Urinary bladder (tissue), 4 donors: ENCODE measurements around the gene NUDT5. TPM values are rescaled to one million over a fixed set of nuclear protein-coding genes. Genes with fewer than 3 reads are reported as not detected.
"Not testable (repeated sequence)": the region's sequence is repeated elsewhere in the genome, so short reads cannot be mapped to it uniquely, and the experiment has no call there.

Experiments used
- DNase-seq: peaks from one replicate; pipeline ENCODE4 v3.0.0-alpha.2; 2015; ENCODE audit errors: extremely low spot score
- H3K27ac ChIP-seq: one replicate; pipeline ENCODE4 v1.5.1; 2013; ENCODE audit warnings: low read depth, mild to moderate bottlenecking, moderate library complexity
- H3K36me3 ChIP-seq: one replicate; pipeline ENCODE4 v1.6.1; 2013; ENCODE audit warnings: mild to moderate bottlenecking, moderate library complexity; ENCODE audit not compliant: insufficient read depth
- H3K4me1 ChIP-seq: one replicate; pipeline ENCODE4 v1.6.1; 2013; ENCODE audit warnings: mild to moderate bottlenecking, moderate library complexity; ENCODE audit not compliant: insufficient read depth
- H3K4me3 ChIP-seq: one replicate; pipeline ENCODE4 v1.5.1; 2013; ENCODE audit warnings: low read depth, low read length
- WGBS: extraction: QIAGEN DNeasy Blood & Tissue Kit; methylation state at CpG from one replicate; pipeline ENCODE4 v1.1.7; 2013; 5-methylcytosine and 5-hydroxymethylcytosine counted together
- polyA plus RNA-seq: library from polyadenylated mRNA; stranded (reverse); fragments of 200-250 nt; gene quantifications from one replicate; pipeline ENCODE4 v1.2.3, GENCODE V29; 2013
- total RNA-seq: library from RNA; depleted of rRNA; stranded (reverse); fragments of >200 nt; gene quantifications from one replicate; pipeline ENCODE4 v1.2.3, GENCODE V29; 2014
- donor health status: healthy with polysubstance abuse.
- donor health status: healthy.

The NUDT5 gene
- total RNA-seq (37.4 TPM), polyA plus RNA-seq (25.0 TPM)

DNA sequence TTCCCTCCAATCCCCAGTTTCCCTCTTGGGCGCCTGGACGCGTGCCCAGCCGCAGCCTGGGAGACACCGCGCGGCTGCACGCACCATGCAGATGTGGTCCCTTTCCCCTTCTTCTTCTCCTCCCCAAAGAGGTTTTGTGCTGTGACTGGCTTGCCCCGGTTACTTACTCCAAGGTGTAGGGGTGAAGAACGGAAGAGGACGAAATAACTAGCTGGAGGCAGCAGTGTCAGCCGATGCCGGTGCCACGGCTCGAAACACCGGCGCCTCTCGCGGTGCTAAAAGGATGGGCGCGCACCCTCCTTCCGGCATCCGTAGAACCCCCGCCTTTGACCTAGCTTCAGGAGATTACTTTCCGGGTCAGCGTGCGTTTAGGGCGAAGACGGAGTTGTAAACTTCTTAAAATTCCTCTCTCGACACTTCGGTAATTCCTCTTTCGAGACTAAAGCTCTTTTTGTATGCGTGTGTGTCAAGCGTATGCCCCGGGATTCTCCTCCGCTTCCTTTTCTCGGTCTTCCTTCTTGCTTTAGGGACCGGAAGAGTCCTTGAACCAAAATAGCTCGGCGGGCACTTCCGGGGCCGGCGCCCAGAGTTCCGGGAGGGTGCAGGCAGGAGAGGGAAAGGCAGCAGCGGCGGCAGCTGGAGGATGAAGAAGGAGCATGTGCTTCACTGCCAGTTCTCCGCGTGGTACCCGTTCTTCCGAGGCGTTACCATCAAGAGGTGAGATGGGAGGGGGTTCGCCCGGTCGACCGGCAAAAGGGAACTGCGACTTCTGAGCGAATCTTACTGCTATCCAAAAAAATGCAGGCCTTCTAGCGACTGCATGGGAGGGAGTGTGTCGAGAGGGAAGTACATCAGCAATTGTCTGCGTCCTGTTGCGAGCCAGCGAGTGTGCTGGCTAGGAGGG is at the start of gene NUDT5, which contains the start of gene CDC123:
Gene NUDT5, minus strand, starts transcription at position 289 of the 904 bp plus-strand sequence. CDS start 9,600 bp downstream, outside the sequence.
Gene CDC123, plus strand, starts transcription at position 586 of the 904 bp plus-strand sequence. Its CDS starts 58 bp downstream, at position 644.
- DNase-seq: peak; percentile 86
- Histone ChIP-seq H3K4me3 (peak within 1 kb of the TSS; percentile 86), H3K27ac (peak within 1 kb of the TSS; percentile 61), H3K36me3 (no peaks in the 10 kb centered on the region), H3K4me1 (no peaks in the 10 kb centered on the region)
- under 1% methylated on average over 62 of the region's 62 CpGs for WGBS

DNA sequence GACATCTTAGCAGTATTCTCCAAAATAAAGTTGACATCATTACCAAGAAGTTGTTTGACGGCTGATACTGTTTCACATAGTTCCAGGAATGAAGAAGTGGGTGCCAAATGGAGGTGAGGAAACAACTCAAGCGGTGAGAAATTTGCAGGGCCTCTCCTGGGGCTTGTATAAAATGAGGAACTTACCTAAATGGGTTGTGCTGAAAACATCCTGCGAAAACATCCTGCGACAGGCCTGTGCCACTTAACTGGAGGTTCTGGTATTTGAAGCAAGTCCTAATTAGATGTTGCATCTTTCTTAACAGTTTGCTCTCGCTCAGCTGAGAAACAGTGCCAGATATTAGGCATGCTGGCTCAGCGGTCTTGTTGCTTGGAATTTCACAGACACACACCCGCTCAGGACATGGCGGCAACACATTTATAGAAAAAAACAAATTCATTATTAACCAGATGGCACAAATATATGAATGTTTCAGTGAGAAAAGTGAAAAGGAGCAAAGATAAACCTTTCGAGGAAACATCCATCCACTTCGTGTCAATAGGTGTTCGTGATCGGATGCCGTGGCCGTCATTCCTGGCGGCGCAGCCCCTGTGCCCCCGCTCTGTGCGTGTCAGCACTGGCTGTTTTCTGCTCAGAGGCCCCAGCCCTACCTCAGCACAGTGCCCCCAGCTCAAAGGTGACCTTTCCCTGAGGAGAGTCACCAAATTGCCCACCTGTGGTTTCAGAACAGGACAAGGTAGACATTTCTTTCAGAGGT is 48.4 kb upstream of the NUDT5 start:
- 94% methylated on average over 18 of the region's 18 CpGs for WGBS
- H3K27ac ChIP-seq: no peak overlapping the region

DNA sequence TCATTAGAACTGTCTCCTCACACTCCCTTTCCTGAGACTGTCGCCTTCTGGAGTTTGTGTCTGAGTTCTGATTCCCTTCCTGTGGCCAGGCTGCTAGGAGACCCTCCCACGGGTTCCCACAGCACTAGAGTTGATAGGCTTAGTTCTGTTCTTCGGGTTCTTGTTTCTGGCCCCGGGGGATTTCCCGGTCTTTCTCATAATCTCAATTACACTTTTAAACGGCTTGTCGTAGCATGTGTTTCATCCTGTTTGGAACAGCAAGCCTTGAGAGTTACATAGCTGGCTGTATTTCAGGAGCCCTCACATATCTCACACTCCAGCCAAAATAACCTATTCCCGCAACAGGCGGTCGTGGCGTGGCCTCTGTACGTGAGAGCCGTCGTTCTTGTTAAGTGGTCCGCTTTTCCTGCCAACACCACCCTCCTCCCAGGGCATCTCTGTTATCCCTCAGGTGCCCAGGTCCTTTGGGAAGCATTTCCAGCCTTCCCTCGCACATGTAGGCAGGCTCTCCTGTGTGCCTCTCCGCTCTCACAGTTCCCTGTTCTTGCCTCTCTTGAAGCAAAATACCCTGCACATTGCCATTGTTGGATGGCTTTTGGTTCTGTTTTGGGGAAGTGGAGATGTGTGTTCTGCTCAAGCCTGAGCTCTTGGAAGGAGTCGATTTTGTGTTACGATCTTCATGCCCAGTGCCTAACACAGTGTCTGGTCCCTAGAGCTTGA is 46.3 kb upstream of the NUDT5 start:
- WGBS: 83% methylated on average over 19 of the region's 19 CpGs
- no peaks in the 10 kb centered on the region for H3K4me1 ChIP-seq
- H3K36me3 ChIP-seq: peaks cover 9% of the 10 kb centered on the region
- DNase-seq: no peak
- H3K4me3 ChIP-seq: no peak overlapping the region
- H3K27ac ChIP-seq: no peak overlapping the region

More for the DNA sequence above, 48.4 kb upstream of the NUDT5 start:
- no peaks in the 10 kb centered on the region for H3K4me1 ChIP-seq
- peaks cover 6% of the 10 kb centered on the region for H3K36me3 ChIP-seq
- DNase-seq: no peak
- no peak overlapping the region for H3K4me3 ChIP-seq

DNA sequence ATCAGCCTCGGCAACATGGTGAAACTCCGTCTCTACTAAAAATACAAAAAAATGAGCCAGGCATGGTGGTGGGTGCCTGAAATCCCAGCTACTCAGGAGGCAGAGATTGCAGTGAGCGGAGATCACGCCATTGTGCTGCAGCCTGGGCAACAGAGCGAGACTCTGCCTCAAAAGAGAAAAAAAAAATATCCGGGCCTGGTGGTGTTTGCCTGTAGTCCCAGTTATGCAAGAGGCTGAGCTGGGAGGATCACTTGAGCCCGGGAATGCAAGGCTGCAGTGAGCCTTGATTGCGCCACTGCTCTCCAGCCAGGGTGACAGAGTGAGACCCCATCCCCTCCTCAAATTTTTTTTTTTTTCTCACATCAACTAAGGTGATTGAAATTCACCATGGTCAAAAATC is 43.1 kb upstream of the NUDT5 start:
- Histone ChIP-seq H3K4me1 (no peaks in the 10 kb centered on the region), H3K4me3 (no peak overlapping the region), H3K27ac (no peak overlapping the region), H3K36me3 (peaks cover 8% of the 10 kb centered on the region)
- DNase-seq: no peak
- 95% methylated on average over 8 of the region's 8 CpGs for WGBS

DNA sequence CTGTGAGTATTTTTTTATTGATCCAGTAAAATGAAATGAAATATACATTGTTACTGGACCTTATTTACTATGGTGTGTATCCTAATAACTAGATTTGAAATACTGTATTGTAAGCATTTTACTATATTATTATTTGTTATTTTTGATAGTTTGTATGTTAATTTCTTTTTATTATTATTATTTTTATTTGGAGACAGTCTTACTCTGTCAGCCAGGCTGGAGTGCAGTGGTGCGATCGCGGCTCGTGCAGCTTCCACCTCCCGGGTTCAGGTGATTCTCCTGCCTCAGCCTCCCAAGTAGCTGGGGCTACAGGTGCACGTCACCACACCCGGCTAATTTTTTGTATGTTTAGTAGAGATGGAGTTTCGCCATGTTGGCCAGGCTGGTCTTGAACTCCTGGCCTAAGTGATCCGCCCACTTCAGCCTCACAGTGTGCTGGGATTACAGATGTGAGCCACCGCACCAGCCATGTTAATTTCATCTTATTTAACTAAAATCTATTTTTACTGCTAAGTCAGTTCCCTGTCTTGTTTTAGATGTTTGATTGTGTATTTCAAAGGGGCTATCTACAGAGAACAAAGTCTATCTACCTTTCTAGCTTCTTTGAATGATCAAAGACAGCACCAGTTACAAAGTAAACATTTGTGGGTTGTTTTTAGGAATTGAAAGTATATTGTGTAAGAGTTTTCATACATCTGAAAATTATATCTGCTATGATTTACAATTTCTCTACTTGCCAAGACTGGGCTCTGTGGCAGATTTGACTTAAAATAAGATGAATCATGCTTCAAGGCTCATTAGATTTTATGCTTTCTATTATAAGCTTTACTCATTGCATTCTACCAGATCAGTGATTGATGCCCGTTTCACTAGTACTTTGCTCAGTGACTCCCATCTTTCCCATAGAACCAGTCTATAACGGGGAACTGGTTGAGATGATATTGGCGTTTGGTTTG is 41.9 kb upstream of the NUDT5 start:
- Histone ChIP-seq H3K4me1 (no peaks in the 10 kb centered on the region), H3K27ac (no peak overlapping the region), H3K36me3 (peaks cover 7% of the 10 kb centered on the region), H3K4me3 (no peak overlapping the region)
- DNase-seq: no peak
- WGBS: 95% methylated on average over 13 of the region's 13 CpGs

DNA sequence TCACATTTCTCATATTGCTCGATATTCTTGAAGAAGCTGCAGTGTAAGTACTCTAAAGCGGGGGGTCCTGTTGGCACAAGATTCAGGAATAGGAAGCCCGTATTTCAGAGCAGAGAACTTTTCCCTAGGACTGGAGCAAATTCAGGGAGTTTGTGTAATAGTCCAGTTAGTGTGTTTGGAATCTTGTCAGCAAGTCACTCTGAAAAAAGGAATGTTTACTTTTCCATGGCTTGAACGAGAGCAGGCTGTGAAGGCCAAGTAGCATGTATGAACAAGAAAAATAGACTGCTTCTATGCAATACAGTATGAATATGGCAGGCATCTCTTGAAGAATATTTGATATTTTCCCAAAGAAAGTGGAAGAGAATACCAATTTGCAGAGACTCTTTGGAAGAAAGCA is 40.1 kb upstream of the NUDT5 start:
- WGBS: 54% methylated on average over 4 of the region's 4 CpGs
- Histone ChIP-seq H3K4me3 (no peak overlapping the region), H3K36me3 (peaks cover 7% of the 10 kb centered on the region), H3K27ac (no peak overlapping the region), H3K4me1 (no peaks in the 10 kb centered on the region)
- DNase-seq: no peak

DNA sequence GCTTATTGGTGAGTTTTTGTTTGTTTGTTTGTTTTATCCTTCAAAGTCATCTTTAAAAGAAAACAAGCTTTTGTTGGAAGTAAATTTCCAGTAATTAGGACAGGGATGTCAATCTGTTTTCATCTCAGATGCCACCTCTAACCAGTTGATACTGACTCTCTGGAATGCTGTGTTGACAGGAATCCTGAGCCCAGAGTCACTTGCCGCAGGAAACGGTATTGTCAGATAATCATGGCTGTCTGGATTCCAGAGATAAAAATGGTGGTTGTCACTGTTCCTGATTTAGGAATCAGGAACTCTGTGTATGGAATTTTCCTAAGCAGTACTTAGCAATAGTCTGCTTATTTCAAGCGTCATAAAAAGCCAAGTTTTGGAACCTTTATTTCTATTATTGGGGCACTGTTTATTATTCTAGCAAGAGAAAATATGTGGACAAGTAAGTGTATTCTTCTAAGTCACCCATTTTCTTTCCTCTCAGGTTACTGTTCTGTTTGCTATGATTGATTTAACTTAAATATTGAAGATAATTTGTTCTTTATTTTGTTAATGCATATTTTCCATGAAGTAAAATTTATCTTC is 39.5 kb upstream of the NUDT5 start:
- Histone ChIP-seq H3K4me3 (no peak overlapping the region), H3K27ac (no peak overlapping the region), H3K36me3 (peaks cover 7% of the 10 kb centered on the region), H3K4me1 (no peaks in the 10 kb centered on the region)
- 66% methylated on average over 3 of the region's 3 CpGs for WGBS
- DNase-seq: no peak

DNA sequence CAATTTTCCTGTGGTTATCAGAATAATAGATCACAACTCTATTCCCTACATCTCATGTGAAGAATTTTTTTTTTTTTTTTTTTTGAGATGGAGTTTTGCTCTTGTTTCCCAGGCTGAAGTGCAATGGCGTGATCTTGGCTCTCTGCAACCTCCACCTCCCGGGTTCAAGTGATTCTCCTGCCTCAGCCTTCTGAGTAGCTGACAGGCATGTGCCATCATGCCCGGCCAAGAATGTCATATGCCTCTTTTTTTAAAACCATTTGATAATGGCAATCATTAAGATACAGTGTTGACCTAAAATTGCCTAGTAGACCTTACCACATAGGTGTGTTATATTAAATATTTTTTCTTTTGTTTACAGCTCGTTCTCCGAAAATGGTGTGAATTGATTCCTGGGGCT is 39.0 kb upstream of the NUDT5 start:
- WGBS: 97% methylated on average over 5 of the region's 5 CpGs
- not testable (repeated sequence) for H3K4me1 ChIP-seq, H3K36me3 ChIP-seq, H3K4me3 ChIP-seq, H3K27ac ChIP-seq, DNase-seq

DNA sequence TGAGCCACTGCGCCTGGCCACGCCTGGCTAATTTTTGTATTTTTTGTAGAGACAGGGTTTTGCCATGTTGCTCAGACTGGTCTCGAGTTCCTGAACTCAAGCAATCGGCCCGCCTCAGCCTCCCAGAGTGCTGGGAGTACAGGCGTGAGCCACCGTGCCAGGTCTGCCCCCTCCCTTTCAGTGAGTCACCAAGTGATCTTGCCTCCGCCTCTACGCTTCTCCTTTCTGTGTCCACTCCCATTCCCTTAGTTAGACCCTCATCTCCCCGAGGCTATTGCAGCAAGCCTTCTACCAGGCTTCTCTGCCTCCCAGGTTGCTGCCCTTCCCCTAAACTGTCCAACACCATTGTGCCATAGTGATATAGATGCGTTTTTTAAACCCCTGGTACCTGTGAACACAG is 33.2 kb upstream of the NUDT5 start:
- H3K27ac ChIP-seq: no peak overlapping the region
- no peak overlapping the region for H3K4me3 ChIP-seq
- no peak for DNase-seq
- WGBS: 96% methylated on average over 11 of the region's 11 CpGs
- H3K4me1 ChIP-seq: no peaks in the 10 kb centered on the region
- peaks cover 4% of the 10 kb centered on the region for H3K36me3 ChIP-seq

DNA sequence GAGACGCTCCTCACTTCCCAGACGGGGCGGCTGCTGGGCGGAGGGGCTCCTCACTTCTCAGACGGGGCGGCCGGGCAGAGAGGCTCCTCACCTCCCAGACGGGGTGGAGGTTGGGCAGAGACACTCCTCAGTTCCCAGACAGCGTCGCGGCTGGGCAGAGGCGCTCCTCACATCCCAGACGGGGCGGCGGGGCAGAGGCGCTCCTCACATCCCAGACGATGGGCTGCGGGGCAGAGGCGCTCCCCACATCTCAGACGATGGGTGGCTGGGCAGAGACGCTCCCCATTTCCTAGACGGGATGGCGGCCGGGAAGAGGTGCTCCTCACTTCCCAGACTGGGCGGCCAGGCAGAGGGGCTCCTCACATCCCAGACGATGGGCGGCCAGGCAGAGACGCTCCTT is 30.7 kb upstream of the NUDT5 start:
- 95% methylated on average over 28 of the region's 28 CpGs for WGBS
- not testable (repeated sequence) for DNase-seq, H3K27ac ChIP-seq, H3K36me3 ChIP-seq, H3K4me1 ChIP-seq, H3K4me3 ChIP-seq

DNA sequence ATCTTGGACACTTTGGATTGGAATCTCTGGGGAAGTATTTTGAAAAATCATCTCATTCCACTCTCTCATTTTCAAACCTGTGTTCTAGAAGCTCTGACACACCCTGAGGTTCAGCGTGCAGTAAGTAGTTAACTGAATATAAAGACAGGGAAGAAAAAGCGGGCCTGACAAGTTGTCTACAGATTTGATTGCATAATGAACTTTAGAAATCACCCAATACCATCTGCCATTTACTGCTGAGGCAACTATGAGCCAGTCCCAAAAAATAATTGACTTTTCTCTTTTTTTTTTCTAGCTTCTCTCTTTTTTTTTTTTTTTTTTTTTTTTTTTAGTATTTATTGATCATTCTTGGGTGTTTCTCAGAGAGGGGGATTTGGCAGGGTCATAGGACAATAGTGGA is 29.8 kb upstream of the NUDT5 start:
- H3K36me3 ChIP-seq: peaks cover 6% of the 10 kb centered on the region
- no peak for DNase-seq
- no peak overlapping the region for H3K4me3 ChIP-seq
- 97% methylated on average over 2 of the region's 2 CpGs for WGBS
- H3K4me1 ChIP-seq: no peaks in the 10 kb centered on the region
- no peak overlapping the region for H3K27ac ChIP-seq
